ENCODE data around the gene RPP21. TPM values are rescaled to one million over a fixed set of nuclear protein-coding genes. Genes with fewer than 3 reads are reported as not detected.

Gene RPP21
- total RNA-seq, 1 experiment from 2014 or later: 47.5 TPM

- H3K27me3 ChIP-seq (replicated peaks; ENCODE audit: control insufficient read depth, insufficient read depth, low read length): no peaks in the 10 kb centered on the region
- CTCF ChIA-PET: interaction anchor here (0.6 kb wide), 1 partner anchor 156 kb away, joined by 4 read pairs; no protein-coding TSS in a partner anchor
These were observed 33.9 kb upstream of the RPP21 start for GRCh38 chr6:30311101-30311500.

GRCh38 chr6:30311671-30312070 lies 33.3 kb upstream of the RPP21 start:
- no peak for TF ChIP-seq CTCF (IDR thresholded peaks at IDR 0.05; ENCODE audit: insufficient read depth in 1 of 2, low read depth in 1 of 2, low read length in 1 of 2, severe bottlenecking in 1 of 2, unreplicated experiment in 1 of 2)
- peaks cover 7% of the 10 kb centered on the region for H3K4me1 Mint-ChIP-seq (ENCODE audit: low read depth, unreplicated experiment)
- H3K27me3 Mint-ChIP-seq (ENCODE audit: insufficient read depth, unreplicated experiment): no peaks in the 10 kb centered on the region
- no peaks in the 10 kb centered on the region for H3K9me3 Mint-ChIP-seq (ENCODE audit: unreplicated experiment)
- H3K9me3 ChIP-seq: no peaks in the 10 kb centered on the region
- intact Hi-C loops (cut with micrococcal nuclease; ENCODE audit: unreplicated experiment): no loop called here
- no peak overlapping the region for H3K4me3 Mint-ChIP-seq (ENCODE audit: unreplicated experiment)
- peaks cover 38% of the 10 kb centered on the region for H3K36me3 Mint-ChIP-seq (ENCODE audit: insufficient read depth, unreplicated experiment)
- no peaks in the 10 kb centered on the region for H3K36me3 ChIP-seq (ENCODE audit: control insufficient read depth, insufficient read depth, low read length)
- H3K27me3 ChIP-seq (replicated peaks; ENCODE audit: control insufficient read depth, insufficient read depth, low read length): no peaks in the 10 kb centered on the region
- H3K4me3 ChIP-seq (ENCODE audit: low read depth, low read length): no peak overlapping the region
- DNase-seq: no peak
- no peak overlapping the region for H3K27ac Mint-ChIP-seq (ENCODE audit: unreplicated experiment)
- ChIA-PET CTCF (interaction anchor here (0.6 kb wide), 1 partner anchor 155 kb away, joined by 4 read pairs; no protein-coding TSS in a partner anchor), POLR2A (interaction anchor here (0.5 to 0.6 kb wide), 2 partner anchors 29 to 91 kb away, joined by 3 to 4 read pairs; no protein-coding TSS in a partner anchor)
- no TSS peak for BruUV-seq (replicated peaks)
- no peaks in the 10 kb centered on the region for H3K4me1 ChIP-seq

More at GRCh38 chr6:30311101-30311500, 33.9 kb upstream of the RPP21 start:
- no peaks in the 10 kb centered on the region for H3K4me1 ChIP-seq
- H3K9me3 ChIP-seq: no peaks in the 10 kb centered on the region
- Mint-ChIP-seq H3K4me1 (ENCODE audit: low read depth, unreplicated experiment) (peaks cover 7% of the 10 kb centered on the region), H3K4me3 (ENCODE audit: unreplicated experiment) (no peak overlapping the region), H3K27me3 (ENCODE audit: insufficient read depth, unreplicated experiment) (no peaks in the 10 kb centered on the region), H3K36me3 (ENCODE audit: insufficient read depth, unreplicated experiment) (peaks cover 43% of the 10 kb centered on the region), H3K27ac (ENCODE audit: unreplicated experiment) (no peak overlapping the region), H3K9me3 (ENCODE audit: unreplicated experiment) (no peaks in the 10 kb centered on the region)
- intact Hi-C loops (cut with micrococcal nuclease; ENCODE audit: unreplicated experiment): no loop called here
- POLR2A ChIA-PET: interaction anchor here (0.5 kb wide), 1 partner anchor 91 kb away, joined by 3 read pairs; no protein-coding TSS in a partner anchor
- DNase-seq: no peak
- no peak overlapping the region for H3K4me3 ChIP-seq (ENCODE audit: low read depth, low read length)
- no peak for TF ChIP-seq CTCF (IDR thresholded peaks at IDR 0.05; ENCODE audit: insufficient read depth in 1 of 2, low read depth in 1 of 2, low read length in 1 of 2, severe bottlenecking in 1 of 2, unreplicated experiment in 1 of 2)
- BruUV-seq (replicated peaks): no TSS peak
- H3K36me3 ChIP-seq (ENCODE audit: control insufficient read depth, insufficient read depth, low read length): no peaks in the 10 kb centered on the region

GRCh38 chr6:30312266-30312665 lies 32.7 kb upstream of the RPP21 start:
- H3K4me3 Mint-ChIP-seq (ENCODE audit: unreplicated experiment): no peak overlapping the region
- POLR2A ChIA-PET: interaction anchor here (0.6 kb wide), 1 partner anchor 29 kb away, joined by 4 read pairs; no protein-coding TSS in a partner anchor
- no peak for DNase-seq
- intact Hi-C loops (cut with micrococcal nuclease; ENCODE audit: unreplicated experiment): no loop called here
- Histone ChIP-seq H3K4me1 (no peaks in the 10 kb centered on the region), H3K4me3 (ENCODE audit: low read depth, low read length) (no peak overlapping the region), H3K9me3 (no peaks in the 10 kb centered on the region), H3K27me3 (replicated peaks; ENCODE audit: control insufficient read depth, insufficient read depth, low read length) (no peaks in the 10 kb centered on the region), H3K36me3 (ENCODE audit: control insufficient read depth, insufficient read depth, low read length) (no peaks in the 10 kb centered on the region)
- CTCF ChIA-PET: no interaction called here
- H3K9me3 Mint-ChIP-seq (ENCODE audit: unreplicated experiment): no peaks in the 10 kb centered on the region
- no peak overlapping the region for H3K27ac Mint-ChIP-seq (ENCODE audit: unreplicated experiment)
- peaks cover 38% of the 10 kb centered on the region for H3K36me3 Mint-ChIP-seq (ENCODE audit: insufficient read depth, unreplicated experiment)
- H3K27me3 Mint-ChIP-seq (ENCODE audit: insufficient read depth, unreplicated experiment): no peaks in the 10 kb centered on the region
- peaks cover 7% of the 10 kb centered on the region for H3K4me1 Mint-ChIP-seq (ENCODE audit: low read depth, unreplicated experiment)
- no peak for TF ChIP-seq CTCF (IDR thresholded peaks at IDR 0.05; ENCODE audit: insufficient read depth in 1 of 2, low read depth in 1 of 2, low read length in 1 of 2, severe bottlenecking in 1 of 2, unreplicated experiment in 1 of 2)
- no TSS peak for BruUV-seq (replicated peaks)

Measured in Caco-2 (cell line).